MM.1S (cell line): ENCODE results near the gene PRKD1.

Experiments used
- CTCF ChIP-seq: fragments of 300-600 bp; sonication (generic); IDR thresholded peaks from 2 replicates; pipeline ENCODE4 v1.5.1; 2016; ENCODE audit warnings: antibody characterized with exemption, low read length, mixed read lengths
- EZH2 ChIP-seq: fragments of 300-600 bp; sonication (generic); optimal IDR thresholded peaks from 2 replicates; pipeline ENCODE3; 2017; ENCODE audit warnings: low read depth, mild to moderate bottlenecking, antibody characterized with exemption, low read length, mixed read lengths
- EZH2phosphoT487 ChIP-seq: fragments of 300-600 bp; sonication (generic); IDR thresholded peaks from 2 replicates; pipeline ENCODE4 v1.6.1; 2018; ENCODE audit warnings: antibody characterized with exemption, low read length

- TF ChIP-seq CTCF = no peak
- TF ChIP-seq EZH2 = no peak
- TF ChIP-seq EZH2phosphoT487 = no peak
Observed at GRCh38 chr14:29735459-29735858, 192.2 kb downstream of the PRKD1 start.
